Chondrocyte (in vitro differentiated cells): ENCODE results near the gene GPR146. TPM values are rescaled to one million over a fixed set of nuclear protein-coding genes. Genes with fewer than 3 reads are reported as not detected.
"Not testable (repeated sequence)": the region's sequence is repeated elsewhere in the genome, so short reads cannot be mapped to it uniquely, and the experiment has no call there.

ENCODE experiments used
- DNase-seq: peaks from one replicate; pipeline ENCODE4 v3.0.0; 2021; ENCODE audit warnings: mixed read lengths, low spot score
- H3K27ac Mint-ChIP-seq: one replicate; pipeline ENCODE4 v1.8.0; 2021; ENCODE audit warnings: mild to moderate bottlenecking, moderate library complexity, mixed read lengths; ENCODE audit not compliant: unreplicated experiment
- H3K27me3 Mint-ChIP-seq: 2 replicates; pipeline ENCODE4 v1.8.0; 2021; ENCODE audit warnings: low read depth, mixed read lengths
- H3K36me3 Mint-ChIP-seq: 2 replicates; pipeline ENCODE4 v1.8.0; 2021; ENCODE audit warnings: low read depth, mixed read lengths
- H3K4me1 Mint-ChIP-seq: 2 replicates; pipeline ENCODE4 v1.8.0; 2021; ENCODE audit warnings: low read depth, mild to moderate bottlenecking, mixed read lengths
- H3K4me3 Mint-ChIP-seq: one replicate; pipeline ENCODE4 v1.8.0; 2021; ENCODE audit warnings: mild to moderate bottlenecking, moderate library complexity, mixed read lengths; ENCODE audit not compliant: unreplicated experiment
- H3K9me3 Mint-ChIP-seq: 2 replicates; pipeline ENCODE4 v1.8.0; 2021; ENCODE audit warnings: low read depth, mixed read lengths
- total RNA-seq: library from RNA; stranded (reverse); gene quantifications from 3 replicates; pipeline ENCODE4 v1.2.1, GENCODE V29; 2021
- TF ChIP-seq, protein P1 (sequence below): fragments of 200-600 bp; sonication (generic); IDR thresholded peaks from 2 replicates; pipeline ENCODE4 v1.5.0; 2021; ENCODE audit warnings: antibody characterized with exemption, mild to moderate bottlenecking, moderate library complexity

Gene GPR146
- total RNA-seq, 1 donor from 2014 or later = 3.8 TPM

DNA sequence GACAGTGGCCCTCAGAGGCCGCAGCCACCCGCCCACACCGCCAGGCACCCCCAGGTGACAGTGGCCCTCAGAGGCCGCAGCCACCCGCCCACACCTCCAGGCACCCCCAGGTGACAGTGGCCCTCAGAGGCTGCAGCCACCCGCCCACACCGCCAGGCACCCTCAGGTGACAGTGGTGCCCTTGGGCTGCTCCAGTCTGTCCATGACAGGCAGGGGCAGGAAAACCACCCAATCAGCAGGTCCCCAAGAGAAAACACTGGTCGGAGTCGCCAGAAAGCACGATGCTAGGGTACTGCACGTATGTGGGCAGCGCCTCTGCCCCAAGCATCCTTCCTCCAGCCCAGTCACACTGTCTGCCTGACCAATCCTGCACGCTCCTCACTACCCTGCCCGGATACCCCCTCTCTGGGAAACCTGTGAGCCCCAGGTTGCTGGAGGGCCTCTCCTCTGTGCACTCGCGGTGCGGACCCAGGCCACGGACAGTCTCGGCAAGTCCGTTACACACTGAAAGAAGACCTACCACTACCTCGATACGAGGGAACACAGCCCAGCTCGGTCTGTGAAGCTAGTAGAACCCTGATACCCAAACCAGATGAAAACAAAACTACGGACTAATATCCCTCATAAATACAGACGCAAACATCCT lies 11.7 kb upstream of the GPR146 start:
- no peaks in the 10 kb centered on the region for H3K9me3 Mint-ChIP-seq
- peak; percentile 70 for DNase-seq
- TF ChIP-seq, protein P1, sequence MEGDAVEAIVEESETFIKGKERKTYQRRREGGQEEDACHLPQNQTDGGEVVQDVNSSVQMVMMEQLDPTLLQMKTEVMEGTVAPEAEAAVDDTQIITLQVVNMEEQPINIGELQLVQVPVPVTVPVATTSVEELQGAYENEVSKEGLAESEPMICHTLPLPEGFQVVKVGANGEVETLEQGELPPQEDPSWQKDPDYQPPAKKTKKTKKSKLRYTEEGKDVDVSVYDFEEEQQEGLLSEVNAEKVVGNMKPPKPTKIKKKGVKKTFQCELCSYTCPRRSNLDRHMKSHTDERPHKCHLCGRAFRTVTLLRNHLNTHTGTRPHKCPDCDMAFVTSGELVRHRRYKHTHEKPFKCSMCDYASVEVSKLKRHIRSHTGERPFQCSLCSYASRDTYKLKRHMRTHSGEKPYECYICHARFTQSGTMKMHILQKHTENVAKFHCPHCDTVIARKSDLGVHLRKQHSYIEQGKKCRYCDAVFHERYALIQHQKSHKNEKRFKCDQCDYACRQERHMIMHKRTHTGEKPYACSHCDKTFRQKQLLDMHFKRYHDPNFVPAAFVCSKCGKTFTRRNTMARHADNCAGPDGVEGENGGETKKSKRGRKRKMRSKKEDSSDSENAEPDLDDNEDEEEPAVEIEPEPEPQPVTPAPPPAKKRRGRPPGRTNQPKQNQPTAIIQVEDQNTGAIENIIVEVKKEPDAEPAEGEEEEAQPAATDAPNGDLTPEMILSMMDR = no peak
- H3K27me3 Mint-ChIP-seq = no peaks in the 10 kb centered on the region
- no peak overlapping the region for H3K4me3 Mint-ChIP-seq
- no peaks in the 10 kb centered on the region for H3K36me3 Mint-ChIP-seq
- no peak overlapping the region for H3K27ac Mint-ChIP-seq
- peaks cover 7% of the 10 kb centered on the region for H3K4me1 Mint-ChIP-seq

DNA sequence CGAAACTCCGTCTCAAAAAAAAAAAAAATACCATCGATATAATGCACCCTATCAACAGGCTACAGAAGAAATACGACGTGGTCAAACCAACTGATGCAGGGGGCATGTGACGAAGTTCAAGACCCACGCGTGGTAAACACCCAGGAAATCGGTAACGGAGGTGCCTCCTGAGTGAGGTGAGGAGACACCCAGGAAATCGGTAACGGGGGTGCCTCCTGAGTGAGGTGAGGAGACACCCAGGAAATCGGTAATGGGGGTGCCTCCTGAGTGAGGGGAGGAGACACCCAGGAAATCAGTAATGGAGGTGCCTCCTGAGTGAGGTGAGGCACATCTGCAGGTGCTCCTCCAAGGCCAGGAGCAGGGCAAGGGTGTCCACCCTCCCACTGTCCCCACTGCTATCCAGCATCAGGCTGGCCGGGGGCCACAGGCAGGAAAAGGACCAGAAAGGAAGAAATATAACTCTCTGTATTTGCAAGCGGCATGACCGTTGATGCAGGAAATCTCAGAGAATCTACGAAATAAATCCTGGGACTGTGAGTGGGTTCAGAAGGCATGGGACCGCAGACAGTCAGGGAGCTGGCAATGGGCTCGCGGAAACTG lies 10.7 kb upstream of the GPR146 start:
- Mint-ChIP-seq H3K27ac (no peak overlapping the region), H3K4me3 (no peak overlapping the region), H3K36me3 (no peaks in the 10 kb centered on the region), H3K9me3 (no peaks in the 10 kb centered on the region), H3K27me3 (no peaks in the 10 kb centered on the region), H3K4me1 (peaks cover 7% of the 10 kb centered on the region)
- TF ChIP-seq, protein P1 = no peak
- peak; percentile 63 for DNase-seq

DNA sequence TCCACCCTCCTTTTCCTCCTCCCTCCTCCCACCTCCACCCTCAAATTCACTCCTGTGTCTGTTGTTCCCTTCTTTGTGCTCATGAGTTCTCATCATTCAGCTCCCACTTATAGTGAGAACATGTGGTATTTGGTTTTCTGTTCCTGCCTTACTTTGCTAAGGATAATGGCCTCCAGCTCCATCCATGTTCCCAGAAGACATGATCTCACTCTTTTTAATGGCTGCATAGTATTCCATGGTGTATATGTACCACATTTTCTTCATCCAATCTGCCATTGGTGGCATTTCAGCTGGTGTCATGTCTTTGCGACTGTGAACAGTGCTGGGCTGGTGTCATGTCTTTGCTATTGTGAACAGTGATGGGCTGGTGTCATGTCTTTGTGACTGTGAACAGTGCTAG lies 9.6 kb upstream of the GPR146 start:
- not testable (repeated sequence) for DNase-seq, H3K9me3 Mint-ChIP-seq, H3K4me3 Mint-ChIP-seq, H3K36me3 Mint-ChIP-seq, H3K27me3 Mint-ChIP-seq, H3K4me1 Mint-ChIP-seq, H3K27ac Mint-ChIP-seq

DNA sequence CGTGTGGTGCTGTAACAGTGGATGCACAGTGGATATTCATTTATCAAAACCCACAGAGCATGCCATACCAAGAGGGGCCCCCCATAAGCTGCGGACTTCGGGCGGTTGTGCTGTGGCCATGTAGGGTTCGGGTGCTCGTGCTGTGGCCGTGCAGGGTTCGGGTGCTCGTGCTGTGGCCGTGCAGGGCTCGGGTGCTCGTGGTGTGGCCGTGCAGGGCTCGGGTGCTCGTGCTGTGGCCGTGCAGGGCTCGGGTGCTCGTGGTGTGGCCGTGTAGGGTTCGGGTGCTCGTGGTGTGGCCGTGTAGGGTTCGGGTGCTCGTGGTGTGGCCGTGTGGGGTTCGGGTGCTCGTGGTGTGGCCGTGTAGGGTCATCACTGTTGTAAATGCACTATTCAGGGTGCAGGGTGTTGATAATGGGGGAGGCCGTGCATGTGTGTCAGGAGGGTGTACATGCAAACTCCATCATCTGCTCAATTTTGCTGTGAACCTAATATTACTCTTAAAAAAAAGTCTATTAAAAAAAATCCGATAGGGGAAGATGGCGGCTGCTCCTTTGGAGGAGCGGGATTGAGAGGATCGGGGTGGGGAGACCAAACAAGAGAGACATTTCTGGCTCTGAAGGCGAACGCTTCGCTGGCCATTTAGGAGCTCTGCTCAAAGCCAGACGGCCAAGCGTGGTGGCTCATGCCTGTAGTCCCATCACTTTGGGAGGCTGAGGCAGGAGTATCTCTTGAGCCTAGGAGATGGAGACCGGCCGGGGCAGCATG lies 8.0 kb upstream of the GPR146 start:
- not testable (repeated sequence) for H3K4me1 Mint-ChIP-seq
- DNase-seq = peak; percentile 49

DNA sequence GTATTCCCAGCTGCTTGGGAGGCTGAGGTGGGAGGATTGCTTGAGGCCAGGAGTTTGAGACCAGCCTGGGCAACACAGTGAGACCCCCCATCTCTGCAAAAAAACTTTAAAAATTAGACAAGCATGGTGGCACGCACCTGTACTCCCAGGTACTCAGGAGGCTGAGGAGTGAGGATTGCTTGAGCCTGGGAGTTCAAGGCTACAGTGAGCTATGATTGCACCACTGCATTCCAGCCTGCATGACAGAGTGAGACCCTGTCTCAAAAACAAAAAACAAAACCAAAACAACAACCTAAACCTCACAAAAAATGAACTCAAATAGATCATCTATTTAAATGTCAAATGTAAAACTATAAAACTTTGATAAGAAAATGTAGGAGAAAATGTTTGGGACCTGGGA lies 4.1 kb upstream of the GPR146 start:
- peaks cover 25% of the 10 kb centered on the region for H3K4me1 Mint-ChIP-seq
- H3K9me3 Mint-ChIP-seq, H3K36me3 Mint-ChIP-seq, H3K27me3 Mint-ChIP-seq, H3K4me3 Mint-ChIP-seq, DNase-seq, H3K27ac Mint-ChIP-seq: not testable (repeated sequence)

More for the DNA sequence above, 8.0 kb upstream of the GPR146 start:
- H3K27me3 Mint-ChIP-seq, H3K9me3 Mint-ChIP-seq, H3K36me3 Mint-ChIP-seq, H3K4me3 Mint-ChIP-seq, H3K27ac Mint-ChIP-seq: not testable (repeated sequence)

DNA sequence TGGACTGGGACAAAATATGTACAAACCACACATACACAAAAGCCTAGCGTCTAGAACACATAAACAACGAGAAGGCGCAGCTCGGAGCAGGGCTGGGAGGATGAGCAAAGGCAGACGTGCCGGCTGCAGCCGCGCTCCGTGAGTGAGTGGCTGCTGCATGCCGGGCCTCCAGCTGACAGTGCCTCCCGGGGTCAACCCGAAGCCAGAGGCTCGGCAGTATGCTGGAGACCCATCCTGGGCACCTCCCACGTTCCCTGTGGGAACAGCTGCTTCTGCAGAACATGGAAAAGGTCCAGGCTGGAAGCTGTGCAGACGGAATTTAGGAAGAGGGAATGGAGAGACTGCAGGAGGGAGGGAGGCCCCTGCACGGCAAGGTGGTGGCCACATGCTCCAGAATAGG lies 3.6 kb upstream of the GPR146 start:
- peak; percentile 87 for DNase-seq
- TF ChIP-seq, protein P1 = no peak
- H3K4me1 Mint-ChIP-seq = peaks cover 31% of the 10 kb centered on the region
- no peaks in the 10 kb centered on the region for H3K9me3 Mint-ChIP-seq
- H3K27me3 Mint-ChIP-seq = no peaks in the 10 kb centered on the region
- peak overlapping the region; percentile 47 for H3K4me3 Mint-ChIP-seq
- peak overlapping the region; percentile 88 for H3K27ac Mint-ChIP-seq
- H3K36me3 Mint-ChIP-seq = no peaks in the 10 kb centered on the region
